GM06990 (cell line): ENCODE measurements around the gene RAD50.
A peak's percentile ranks its signal among the peaks of the same experiment; 100 is the strongest.

Source experiments
- DNase-seq: peaks from one replicate; pipeline ENCODE4 v3.0.0-alpha.2; 2011; ENCODE audit not compliant: insufficient read length; ENCODE audit errors: extremely low read depth
- H3K27me3 ChIP-seq: replicated peaks from 2 replicates; pipeline ENCODE4 v1.6.0; 2011; ENCODE audit warnings: low read length; ENCODE audit not compliant: control insufficient read depth, insufficient read depth
- H3K36me3 ChIP-seq: 2 replicates; pipeline ENCODE4 v1.5.1; 2011; ENCODE audit warnings: low read length; ENCODE audit not compliant: control insufficient read depth, insufficient read depth
- H3K4me3 ChIP-seq: replicated peaks from 2 replicates; pipeline ENCODE4 v1.5.1; 2011; ENCODE audit warnings: low read depth, mild to moderate bottlenecking, control low read depth, low read length
- TF ChIP-seq, protein P1 (sequence below): IDR thresholded peaks from 2 replicates; pipeline ENCODE4 v1.5.1; 2011; ENCODE audit warnings: low read length, control low read depth, mild to moderate bottlenecking, inconsistent platforms; ENCODE audit not compliant: insufficient read depth, poor library complexity, severe bottlenecking

RAD50 gene

DNA sequence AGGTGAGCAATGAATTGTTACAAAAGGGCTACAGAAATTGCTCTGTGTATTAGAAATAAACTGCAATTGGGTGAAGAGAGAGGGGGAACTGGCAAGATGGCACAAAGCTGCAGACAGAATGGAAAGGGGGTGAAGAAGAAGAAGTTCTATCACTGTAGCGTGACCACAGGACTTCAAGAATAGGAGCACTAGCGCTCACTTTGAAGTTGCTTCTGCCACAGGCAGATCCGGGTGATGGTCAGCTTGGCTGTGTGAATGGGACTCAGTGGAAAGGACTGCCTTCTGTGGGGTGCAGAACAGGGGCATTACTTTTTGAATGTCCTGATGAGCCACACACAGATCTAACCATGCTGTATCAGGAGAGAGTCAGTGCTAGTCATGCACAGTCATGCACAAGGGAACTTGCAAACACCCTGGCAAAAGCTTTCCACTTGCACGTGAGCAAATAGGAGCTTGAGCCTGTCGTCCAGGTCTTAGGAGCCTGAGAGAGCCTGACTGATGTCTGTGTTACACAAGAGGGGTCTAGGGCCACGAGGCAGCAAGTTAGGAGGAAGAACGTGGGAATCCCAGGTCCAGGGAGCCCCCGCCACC, 29.7 kb upstream of the RAD50 start:
- DNase-seq: no peak
- H3K36me3 ChIP-seq: no peaks in the 10 kb centered on the region
- no peak overlapping the region for H3K4me3 ChIP-seq
- TF ChIP-seq, protein P1, sequence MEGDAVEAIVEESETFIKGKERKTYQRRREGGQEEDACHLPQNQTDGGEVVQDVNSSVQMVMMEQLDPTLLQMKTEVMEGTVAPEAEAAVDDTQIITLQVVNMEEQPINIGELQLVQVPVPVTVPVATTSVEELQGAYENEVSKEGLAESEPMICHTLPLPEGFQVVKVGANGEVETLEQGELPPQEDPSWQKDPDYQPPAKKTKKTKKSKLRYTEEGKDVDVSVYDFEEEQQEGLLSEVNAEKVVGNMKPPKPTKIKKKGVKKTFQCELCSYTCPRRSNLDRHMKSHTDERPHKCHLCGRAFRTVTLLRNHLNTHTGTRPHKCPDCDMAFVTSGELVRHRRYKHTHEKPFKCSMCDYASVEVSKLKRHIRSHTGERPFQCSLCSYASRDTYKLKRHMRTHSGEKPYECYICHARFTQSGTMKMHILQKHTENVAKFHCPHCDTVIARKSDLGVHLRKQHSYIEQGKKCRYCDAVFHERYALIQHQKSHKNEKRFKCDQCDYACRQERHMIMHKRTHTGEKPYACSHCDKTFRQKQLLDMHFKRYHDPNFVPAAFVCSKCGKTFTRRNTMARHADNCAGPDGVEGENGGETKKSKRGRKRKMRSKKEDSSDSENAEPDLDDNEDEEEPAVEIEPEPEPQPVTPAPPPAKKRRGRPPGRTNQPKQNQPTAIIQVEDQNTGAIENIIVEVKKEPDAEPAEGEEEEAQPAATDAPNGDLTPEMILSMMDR: no peak
- H3K27me3 ChIP-seq: no peaks in the 10 kb centered on the region

DNA sequence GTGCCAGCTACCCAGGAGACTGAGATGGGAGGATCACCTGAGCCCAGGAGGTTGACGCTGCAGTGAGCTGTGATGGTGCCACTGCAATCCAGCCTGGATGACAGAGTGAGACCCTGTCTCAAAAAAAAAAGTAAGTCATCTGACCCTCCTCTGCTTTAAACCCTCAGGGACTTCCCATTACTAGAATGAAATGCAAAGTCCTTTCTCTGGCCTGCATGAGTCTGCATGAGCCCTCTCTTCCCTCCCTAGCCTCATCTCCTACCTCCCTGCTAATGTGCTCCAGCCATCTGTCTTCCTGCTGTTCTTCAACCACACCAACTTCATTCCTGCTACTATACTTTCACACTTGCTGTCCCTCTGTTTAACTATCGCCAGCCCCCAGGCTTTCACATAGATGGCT, 28.8 kb upstream of the RAD50 start:
- Histone ChIP-seq H3K4me3 (no peak overlapping the region), H3K27me3 (no peaks in the 10 kb centered on the region), H3K36me3 (no peaks in the 10 kb centered on the region)
- TF ChIP-seq, protein P1: no peak
- no peak for DNase-seq

DNA sequence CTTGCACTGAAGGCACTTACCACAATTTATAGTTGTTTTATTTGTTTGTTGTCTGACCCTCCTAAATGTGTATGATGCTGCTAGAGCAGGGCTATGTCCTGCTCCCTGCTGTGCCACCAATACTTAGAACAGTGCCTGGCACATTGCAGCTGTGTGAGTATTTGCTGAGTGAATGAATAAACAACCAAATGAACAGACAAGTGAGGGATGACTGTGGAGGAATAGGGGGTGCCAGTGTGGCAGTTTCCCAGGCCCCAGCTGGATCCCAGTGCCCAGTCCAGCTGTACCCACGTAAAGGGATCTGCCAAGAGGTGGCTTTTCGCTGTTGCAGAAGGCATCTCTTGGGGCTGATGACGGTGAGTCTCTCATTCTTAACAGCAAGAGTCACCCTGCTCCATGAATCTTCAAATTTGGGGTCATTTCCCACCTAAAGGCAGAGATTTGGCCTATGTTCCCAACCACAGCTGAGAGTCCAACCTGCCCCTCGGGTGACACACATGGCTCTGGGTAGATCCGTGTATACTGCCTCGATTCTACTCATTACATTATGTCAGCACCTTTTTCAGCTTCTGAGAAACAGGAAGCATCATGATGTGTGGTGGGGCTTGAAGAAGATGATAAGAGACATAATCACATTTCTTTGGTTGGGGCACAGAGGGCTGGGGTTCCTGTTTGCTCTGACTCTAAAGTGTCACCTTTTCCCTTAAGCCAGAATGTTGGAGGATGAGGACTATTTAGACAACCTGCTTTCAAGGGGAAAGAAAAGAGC, 27.7 kb upstream of the RAD50 start:
- no peak overlapping the region for H3K4me3 ChIP-seq
- TF ChIP-seq, protein P1: no peak
- H3K27me3 ChIP-seq: no peaks in the 10 kb centered on the region
- DNase-seq: peak; percentile 25
- H3K36me3 ChIP-seq: no peaks in the 10 kb centered on the region

DNA sequence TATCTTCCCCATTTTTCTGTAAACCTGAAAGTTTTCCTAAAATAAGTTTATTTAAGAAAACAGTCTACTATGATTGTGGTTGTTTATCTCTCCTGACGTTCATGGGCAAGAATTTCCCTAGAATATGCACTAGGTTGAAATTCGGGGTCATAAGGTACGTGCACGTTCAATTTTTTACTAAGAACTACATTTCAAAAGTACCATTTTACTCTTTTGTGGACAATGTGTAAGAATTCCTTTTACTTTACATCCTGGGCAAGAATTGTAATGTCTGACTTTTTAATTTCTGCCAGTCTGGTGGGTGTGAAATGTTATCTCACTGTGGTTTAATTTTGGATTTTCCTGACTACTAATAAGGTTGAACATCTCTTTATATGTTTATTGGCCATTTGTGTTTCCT, 25.8 kb upstream of the RAD50 start:
- Histone ChIP-seq H3K27me3 (no peaks in the 10 kb centered on the region), H3K4me3 (no peak overlapping the region), H3K36me3 (no peaks in the 10 kb centered on the region)
- TF ChIP-seq, protein P1: no peak
- no peak for DNase-seq

DNA sequence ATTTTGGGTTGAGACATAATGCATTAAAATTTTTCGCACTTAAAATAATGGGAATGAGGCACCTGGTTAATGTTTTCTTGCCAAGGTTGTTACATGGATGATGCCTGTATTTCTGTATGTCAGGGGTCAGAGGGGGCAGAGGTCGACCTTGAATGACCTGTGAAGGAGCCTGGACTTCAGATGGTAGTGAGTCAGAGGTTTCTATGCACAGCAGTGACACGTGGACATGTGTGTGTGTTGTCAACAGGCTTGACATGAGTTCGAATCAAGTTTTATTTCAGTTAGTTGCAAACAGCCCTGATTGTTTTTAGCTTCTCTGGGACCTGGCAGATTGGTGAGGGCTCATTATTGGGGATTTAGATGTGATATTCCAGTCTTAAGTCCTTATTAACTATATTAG, 17.1 kb upstream of the RAD50 start:
- no peaks in the 10 kb centered on the region for H3K36me3 ChIP-seq
- no peaks in the 10 kb centered on the region for H3K27me3 ChIP-seq
- H3K4me3 ChIP-seq: no peak overlapping the region
- TF ChIP-seq, protein P1: no peak
- no peak for DNase-seq
